Fibroblast of pulmonary artery (primary cell): ENCODE results near the gene SH2B3.

ENCODE experiments used
- DNase-seq: peaks from one replicate; pipeline ENCODE4 v3.0.0-alpha.2; 2010; ENCODE audit warnings: low read depth
- H3K4me3 ChIP-seq: replicated peaks from 2 replicates; pipeline ENCODE4 v1.5.1; 2011; ENCODE audit warnings: low read depth, mild to moderate bottlenecking, control low read depth, low read length, moderate library complexity
- TF ChIP-seq, protein P1 (sequence below): IDR thresholded peaks from 2 replicates; pipeline ENCODE4 v1.5.1; 2011; ENCODE audit warnings: mild to moderate bottlenecking, control low read depth, low read length, inconsistent platforms; ENCODE audit errors: missing control alignments

SH2B3 gene

DNA sequence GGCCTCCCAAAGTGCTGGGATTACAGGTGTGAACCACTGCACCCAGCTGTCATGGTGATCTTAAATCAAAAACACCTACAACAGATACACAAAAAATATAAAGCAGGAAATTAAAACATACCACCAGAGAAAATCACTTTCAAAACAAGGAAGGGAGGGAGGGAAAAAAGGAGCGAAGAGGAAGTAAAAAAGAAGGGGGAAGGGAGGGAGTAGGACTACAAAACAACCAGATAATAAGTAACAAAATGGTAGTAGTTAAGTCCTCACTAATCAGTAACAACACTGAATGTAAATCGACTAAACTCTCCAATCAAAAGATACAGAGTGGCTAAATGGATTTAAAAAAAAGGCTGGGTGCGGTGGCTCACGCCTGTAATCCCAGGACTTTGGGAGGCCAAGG, 89.0 kb downstream of the SH2B3 start:
- no peak for DNase-seq
- TF ChIP-seq, protein P1, sequence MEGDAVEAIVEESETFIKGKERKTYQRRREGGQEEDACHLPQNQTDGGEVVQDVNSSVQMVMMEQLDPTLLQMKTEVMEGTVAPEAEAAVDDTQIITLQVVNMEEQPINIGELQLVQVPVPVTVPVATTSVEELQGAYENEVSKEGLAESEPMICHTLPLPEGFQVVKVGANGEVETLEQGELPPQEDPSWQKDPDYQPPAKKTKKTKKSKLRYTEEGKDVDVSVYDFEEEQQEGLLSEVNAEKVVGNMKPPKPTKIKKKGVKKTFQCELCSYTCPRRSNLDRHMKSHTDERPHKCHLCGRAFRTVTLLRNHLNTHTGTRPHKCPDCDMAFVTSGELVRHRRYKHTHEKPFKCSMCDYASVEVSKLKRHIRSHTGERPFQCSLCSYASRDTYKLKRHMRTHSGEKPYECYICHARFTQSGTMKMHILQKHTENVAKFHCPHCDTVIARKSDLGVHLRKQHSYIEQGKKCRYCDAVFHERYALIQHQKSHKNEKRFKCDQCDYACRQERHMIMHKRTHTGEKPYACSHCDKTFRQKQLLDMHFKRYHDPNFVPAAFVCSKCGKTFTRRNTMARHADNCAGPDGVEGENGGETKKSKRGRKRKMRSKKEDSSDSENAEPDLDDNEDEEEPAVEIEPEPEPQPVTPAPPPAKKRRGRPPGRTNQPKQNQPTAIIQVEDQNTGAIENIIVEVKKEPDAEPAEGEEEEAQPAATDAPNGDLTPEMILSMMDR, result no peak
- no peak overlapping the region for H3K4me3 ChIP-seq
